OCI-LY3 (cell line): ENCODE results near the gene MTCL1.

Source experiments
- CTCF ChIP-seq: fragments of 200-600, 300-600 bp; sonication (generic); IDR thresholded peaks from 2 replicates; pipeline ENCODE4 v1.5.1; 2014; ENCODE audit warnings: antibody characterized with exemption, low read length, low read depth
- EZH2phosphoT487 ChIP-seq: fragments of 200-600 bp; shearing (Covaris generic); IDR thresholded peaks from 2 replicates; pipeline ENCODE4 v1.6.1; 2018; ENCODE audit warnings: antibody characterized with exemption, mixed run types, low read depth

- TF ChIP-seq CTCF (no peak), EZH2phosphoT487 (no peak)
These were observed 19.5 kb upstream of the MTCL1 start for GRCh38 chr18:8685914-8686216.
